ENCODE measurements around the gene ANP32B. TPM values are rescaled to one million over a fixed set of nuclear protein-coding genes. Genes with fewer than 3 reads are reported as not detected.
A peak's percentile ranks its signal among the peaks of the same experiment; 100 is the strongest.
"Not testable (repeated sequence)": the region's sequence is repeated elsewhere in the genome, so short reads cannot be mapped to it uniquely, and the experiment has no call there.

Gene ANP32B
- total RNA-seq, 1 donor from 2014 or later, result 103 TPM

GRCh38 chr9:97962575-97962974 is 20.6 kb upstream of the ANP32B start:
- no peak for DNase-seq (ENCODE audit: low spot score)

- DNase-seq (ENCODE audit: low spot score), result no peak
These were observed 19.9 kb upstream of the ANP32B start for GRCh38 chr9:97963232-97963631.

GRCh38 chr9:97964901-97965300 is 18.2 kb upstream of the ANP32B start:
- DNase-seq (ENCODE audit: low spot score), result no peak

- no peak for DNase-seq (ENCODE audit: low spot score)
These were observed 16.6 kb upstream of the ANP32B start for GRCh38 chr9:97966493-97966892.

- no peak for DNase-seq (ENCODE audit: low spot score)
These were observed 14.1 kb upstream of the ANP32B start for GRCh38 chr9:97969014-97969413.

GRCh38 chr9:97970165-97970564 is 13.0 kb upstream of the ANP32B start:
- no peak for DNase-seq (ENCODE audit: low spot score)

- DNase-seq (ENCODE audit: low spot score), result no peak
These were observed 10.4 kb upstream of the ANP32B start for GRCh38 chr9:97972753-97973152.

- DNase-seq (ENCODE audit: low spot score), result no peak
These were observed 7.8 kb upstream of the ANP32B start for GRCh38 chr9:97975376-97975775.

GRCh38 chr9:97976633-97977032 is 6.5 kb upstream of the ANP32B start:
- DNase-seq (ENCODE audit: low spot score), result not testable (repeated sequence)

- no peak for DNase-seq (ENCODE audit: low spot score)
These were observed 4.6 kb upstream of the ANP32B start for GRCh38 chr9:97978371-97979130.

GRCh38 chr9:97979788-97980478 is 3.2 kb upstream of the ANP32B start:
- no peak for DNase-seq (ENCODE audit: low spot score)

GRCh38 chr9:97980479-97980803 is 2.7 kb upstream of the ANP32B start:
- DNase-seq (ENCODE audit: low spot score), result no peak

- DNase-seq (ENCODE audit: low spot score), result no peak
These were observed 2.0 kb upstream of the ANP32B start for GRCh38 chr9:97980918-97981845.

GRCh38 chr9:97981846-97982682 is 1.1 kb upstream of the ANP32B start:
- DNase-seq (ENCODE audit: low spot score), result no peak

GRCh38 chr9:97983589-97984187 is 547 bp downstream of the ANP32B start:
- DNase-seq (ENCODE audit: low spot score), result peak; percentile 91

- peak; percentile 96 for DNase-seq (ENCODE audit: low spot score)
These were observed 1.3 kb downstream of the ANP32B start for GRCh38 chr9:97984188-97985057.

GRCh38 chr9:97985058-97985861 is 2.1 kb downstream of the ANP32B start:
- no peak for DNase-seq (ENCODE audit: low spot score)

GRCh38 chr9:97987487-97987886 is 4.3 kb downstream of the ANP32B start:
- DNase-seq (ENCODE audit: low spot score), result no peak

GRCh38 chr9:97990259-97990658 is 7.1 kb downstream of the ANP32B start:
- no peak for DNase-seq (ENCODE audit: low spot score)

Data from mesenteric fat pad (tissue), 1 donor.